ENCODE measurements around the gene NELL1.
"Not testable (repeated sequence)": the region's sequence is repeated elsewhere in the genome, so short reads cannot be mapped to it uniquely, and the experiment has no call there.

The NELL1 gene

DNA sequence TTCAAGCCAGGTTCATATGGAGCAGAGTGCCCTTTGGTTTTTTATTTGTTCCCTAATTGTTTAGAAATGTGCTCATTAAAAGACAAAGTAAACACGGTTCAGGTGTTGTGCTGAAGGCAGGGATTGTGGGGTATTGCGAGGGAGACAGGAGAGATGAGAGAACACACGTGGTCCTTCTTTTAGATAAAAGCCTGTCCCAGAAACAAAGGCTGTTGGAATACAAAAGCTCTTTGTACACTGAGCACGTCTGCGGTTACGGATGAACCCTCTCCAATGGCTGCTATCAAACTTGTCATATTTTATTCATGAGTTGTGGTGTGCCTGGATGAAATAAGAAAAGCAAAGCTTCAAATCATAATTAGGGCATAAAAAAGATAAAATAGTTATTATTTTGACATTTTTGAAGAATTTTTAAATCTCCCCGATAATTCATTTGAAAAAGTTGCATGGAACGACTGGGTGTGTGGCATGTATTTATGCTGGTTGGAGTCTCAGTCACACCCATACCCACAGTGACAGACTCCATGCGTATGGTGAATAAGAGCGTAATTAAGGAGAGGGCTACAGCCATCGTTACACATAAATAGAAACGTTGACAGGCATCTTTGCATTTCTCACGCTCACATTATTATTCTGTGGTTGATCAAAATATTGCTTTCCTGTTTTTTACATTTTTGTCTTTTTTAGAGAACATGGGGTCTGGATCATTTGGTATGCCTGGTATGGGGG lies 92.9 kb downstream of the NELL1 start:
- in situ Hi-C loops (cut with MboI; ENCODE audit: low sequenced_read_pairs), result no loop called here

DNA sequence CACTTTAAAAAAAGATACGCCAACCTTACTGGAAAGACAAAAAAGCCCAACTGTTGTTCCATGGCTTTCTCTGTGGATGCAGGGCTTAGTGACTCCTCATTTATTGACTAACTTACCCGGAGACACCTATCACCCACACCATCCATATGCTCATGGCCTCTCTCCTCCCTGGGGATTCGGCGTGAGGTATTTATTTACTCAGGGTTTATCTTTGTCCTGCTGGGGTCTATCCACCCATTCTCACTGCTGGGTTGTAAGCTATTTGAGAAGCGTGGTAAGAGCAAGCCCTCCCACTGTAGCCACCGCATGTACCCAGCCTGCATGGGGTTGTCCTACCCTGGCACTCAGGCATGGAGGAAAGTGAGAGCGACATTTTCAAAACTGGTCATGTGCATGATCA lies 93.6 kb downstream of the NELL1 start:
- in situ Hi-C loops (cut with MboI; ENCODE audit: low sequenced_read_pairs), result no loop called here

DNA sequence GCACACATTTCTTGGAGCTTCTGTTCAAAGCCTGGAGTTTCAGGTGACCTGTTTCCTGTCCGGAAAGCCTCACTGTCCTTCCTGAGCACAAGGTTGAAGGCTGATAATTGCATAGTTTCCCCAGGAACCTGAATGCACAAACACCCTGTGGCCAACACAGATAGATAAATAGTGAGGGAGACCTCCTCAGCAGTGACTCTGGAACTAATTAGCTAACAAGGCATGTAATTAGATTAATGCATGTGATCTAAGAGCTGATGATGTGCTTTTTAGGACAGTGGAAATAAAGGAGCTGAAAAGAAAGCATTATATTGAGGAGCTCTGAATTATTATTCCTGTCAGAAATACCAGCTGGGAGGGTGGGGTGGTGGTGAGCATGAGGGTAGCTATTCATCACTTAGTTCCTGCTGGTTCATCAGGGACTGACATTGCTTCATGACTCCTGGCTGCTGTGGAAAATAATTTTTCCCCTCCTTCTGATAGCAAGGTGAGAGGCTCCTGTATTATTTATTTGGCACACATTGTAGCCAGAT lies 101.1 kb downstream of the NELL1 start:
- in situ Hi-C loops (cut with MboI; ENCODE audit: low sequenced_read_pairs), result no loop called here

DNA sequence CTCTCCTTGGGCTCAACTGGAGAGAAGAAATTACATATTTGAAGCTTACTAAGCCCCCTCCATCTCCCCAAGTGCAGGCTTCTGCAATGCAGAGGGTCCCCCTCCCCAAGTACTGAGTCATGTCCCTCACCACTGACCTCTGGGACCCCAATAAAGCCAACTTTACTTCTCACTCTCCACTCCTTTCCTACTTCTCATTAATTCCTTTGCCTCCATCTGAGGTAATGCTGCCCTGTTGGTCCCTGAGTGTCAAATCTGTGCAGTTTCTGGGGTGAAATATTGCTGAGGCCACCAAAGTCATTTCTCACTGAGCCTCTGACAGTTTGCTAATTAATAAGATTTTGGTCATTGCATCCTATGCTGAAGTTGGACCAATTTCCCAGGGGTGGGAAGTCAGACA lies 101.6 kb downstream of the NELL1 start:
- in situ Hi-C loops (cut with MboI; ENCODE audit: low sequenced_read_pairs), result no loop called here

DNA sequence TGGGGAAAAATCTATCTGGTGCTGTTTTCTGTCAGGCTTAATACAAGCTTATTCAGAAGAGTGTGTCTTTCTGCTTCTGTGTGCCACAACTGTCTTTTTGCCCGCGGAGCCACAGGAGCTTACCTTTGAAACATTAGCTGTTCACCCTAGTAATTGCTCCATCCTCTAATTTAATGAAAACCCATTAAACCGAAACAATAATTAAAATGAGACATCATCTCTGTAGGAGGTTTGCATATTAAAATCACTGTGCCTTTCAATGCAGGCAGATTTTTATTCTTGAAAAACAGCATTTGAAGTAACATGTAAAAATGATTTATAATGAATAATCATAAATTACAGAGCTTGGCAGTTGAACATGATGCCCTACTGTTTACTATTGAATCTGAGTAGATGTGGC lies 102.3 kb downstream of the NELL1 start:
- in situ Hi-C loops (cut with MboI; ENCODE audit: low sequenced_read_pairs), result no loop called here

DNA sequence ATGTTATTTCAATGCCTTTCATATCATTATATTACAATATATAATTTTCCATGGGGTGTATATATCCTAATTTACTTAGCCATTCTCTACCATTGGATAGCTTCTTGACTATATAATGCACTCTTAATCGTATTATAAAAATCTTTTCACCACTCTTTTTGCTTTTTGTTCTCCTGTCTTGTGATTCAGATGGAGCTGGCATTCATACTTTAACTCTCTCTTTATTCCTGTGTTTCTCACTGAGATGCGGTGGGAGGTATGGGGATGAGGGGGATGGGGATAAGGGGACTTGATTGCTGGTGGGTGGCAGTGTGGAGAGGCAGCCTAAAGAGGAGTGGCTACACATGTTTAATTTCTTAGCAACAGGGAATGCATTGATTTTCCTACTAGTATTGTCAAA lies 105.9 kb downstream of the NELL1 start:
- in situ Hi-C loops (cut with MboI; ENCODE audit: low sequenced_read_pairs), result no loop called here

DNA sequence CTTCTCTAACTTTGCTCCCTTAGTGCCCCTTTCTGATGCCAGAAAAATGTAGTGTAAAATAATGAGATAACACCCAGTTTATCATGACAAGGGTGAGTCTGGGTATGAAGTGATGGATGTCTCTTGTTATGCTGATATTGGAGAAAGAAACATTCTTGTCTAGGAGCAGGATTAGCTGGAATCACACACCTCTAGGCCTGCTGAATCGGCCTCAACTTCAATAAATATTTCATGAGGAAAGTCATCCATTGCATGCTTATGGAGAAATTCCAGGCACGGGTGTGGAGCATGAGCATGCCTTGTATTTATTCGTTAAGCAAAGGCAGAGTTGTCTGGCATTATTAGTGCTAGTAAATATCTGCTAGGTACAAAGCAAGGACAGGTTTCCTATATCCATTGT lies 113.4 kb downstream of the NELL1 start:
- in situ Hi-C loops (cut with MboI; ENCODE audit: low sequenced_read_pairs), result no loop called here

DNA sequence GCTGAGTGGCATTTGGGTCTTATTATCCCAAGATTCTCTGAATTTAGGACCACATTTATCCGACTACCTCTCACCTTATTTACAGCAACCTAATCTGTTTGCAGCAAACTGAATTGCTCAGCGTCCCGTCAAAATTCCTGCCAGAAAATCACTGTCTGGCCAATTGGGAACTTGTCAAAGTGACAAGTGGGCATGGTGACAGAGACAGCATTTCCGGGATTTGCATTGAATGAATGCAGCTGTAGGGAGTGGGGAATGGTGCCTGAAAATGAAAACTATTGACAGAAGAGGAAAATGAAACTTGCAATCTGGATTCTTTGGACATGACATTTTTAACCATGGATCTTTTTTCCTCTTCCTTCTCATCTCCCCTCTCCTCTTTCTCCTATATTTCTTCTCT lies 113.8 kb downstream of the NELL1 start:
- in situ Hi-C loops (cut with MboI; ENCODE audit: low sequenced_read_pairs), result no loop called here

DNA sequence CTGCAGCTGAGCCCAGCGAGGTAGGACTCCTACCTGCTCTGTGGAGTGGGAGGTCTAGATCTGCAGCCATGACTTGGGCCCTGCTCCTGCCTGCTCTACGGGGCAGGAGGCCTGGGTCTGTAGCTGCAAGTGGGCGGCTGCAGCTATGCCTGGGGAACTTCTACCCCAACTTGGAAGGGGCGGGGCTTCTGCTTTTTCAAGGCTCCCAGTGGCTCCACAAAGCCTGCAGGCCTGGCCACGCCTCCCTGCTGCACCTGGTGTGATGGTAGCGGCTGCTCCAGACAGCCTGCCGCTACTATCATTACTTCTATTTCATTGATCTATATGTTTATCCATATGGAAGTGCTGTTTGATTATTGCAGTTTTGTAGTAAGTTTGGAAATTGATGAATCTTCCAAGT lies 121.2 kb downstream of the NELL1 start:
- in situ Hi-C loops (cut with MboI; ENCODE audit: low sequenced_read_pairs), result no loop called here

DNA sequence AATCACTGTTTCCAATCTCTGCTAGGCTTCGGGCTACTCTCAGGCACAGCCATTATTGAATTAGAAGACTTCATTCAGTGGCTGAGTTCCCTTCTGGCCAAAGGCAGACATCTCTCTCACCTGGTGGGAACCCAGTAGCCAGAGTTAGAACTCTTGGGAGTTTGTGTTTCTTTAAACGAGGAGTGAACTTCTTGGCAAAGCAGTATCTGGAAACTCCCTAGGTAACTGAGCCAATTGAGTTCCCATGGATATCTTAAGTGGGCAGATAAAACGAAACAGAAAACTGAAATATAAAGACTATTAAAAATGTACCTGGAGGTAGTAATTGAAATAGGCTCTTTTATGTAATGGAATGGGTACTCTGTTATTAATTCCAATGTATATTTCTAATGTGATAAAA lies 125.6 kb downstream of the NELL1 start:
- in situ Hi-C loops (cut with MboI; ENCODE audit: low sequenced_read_pairs), result no loop called here

DNA sequence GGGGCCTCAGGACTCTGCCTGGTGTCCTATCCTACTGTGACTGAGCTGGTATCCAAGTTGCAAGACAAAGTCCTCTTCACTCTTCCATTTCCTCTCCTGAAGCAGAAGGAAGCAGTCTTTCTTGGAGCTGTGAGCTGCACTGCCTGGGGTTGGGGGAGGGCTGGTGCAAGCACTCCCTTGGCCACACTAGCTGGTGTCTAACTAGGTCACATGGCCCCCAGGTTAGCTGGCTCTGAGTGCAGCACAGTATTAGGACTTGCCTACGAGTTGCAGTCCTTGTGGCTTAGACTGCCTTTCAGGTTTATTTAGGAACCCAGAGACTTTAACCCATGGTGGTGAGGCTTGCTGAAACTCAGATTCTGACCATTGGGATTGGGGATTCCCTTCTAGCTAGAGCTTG lies 138.9 kb downstream of the NELL1 start:
- in situ Hi-C loops (cut with MboI; ENCODE audit: low sequenced_read_pairs), result no loop called here

DNA sequence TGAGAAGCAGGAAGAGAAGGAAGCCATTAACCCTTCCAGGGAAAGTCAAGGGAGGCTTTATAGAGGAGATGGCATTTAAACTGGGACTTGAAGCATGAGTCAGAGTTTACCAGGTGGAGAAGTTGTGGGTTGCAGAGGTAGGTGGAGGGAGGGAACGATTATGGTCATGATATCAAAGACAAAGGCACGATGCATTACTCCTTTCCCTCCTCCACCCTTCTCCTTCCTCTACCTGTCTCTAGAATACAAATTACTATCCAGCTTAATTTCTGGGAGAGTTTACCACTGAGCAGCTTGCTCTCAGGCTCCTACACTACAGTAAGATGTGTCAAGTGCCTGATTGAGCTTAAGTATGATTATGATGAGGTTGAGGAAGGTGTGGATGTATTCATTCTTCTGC lies 151.7 kb downstream of the NELL1 start:
- in situ Hi-C loops (cut with MboI; ENCODE audit: low sequenced_read_pairs), result no loop called here

DNA sequence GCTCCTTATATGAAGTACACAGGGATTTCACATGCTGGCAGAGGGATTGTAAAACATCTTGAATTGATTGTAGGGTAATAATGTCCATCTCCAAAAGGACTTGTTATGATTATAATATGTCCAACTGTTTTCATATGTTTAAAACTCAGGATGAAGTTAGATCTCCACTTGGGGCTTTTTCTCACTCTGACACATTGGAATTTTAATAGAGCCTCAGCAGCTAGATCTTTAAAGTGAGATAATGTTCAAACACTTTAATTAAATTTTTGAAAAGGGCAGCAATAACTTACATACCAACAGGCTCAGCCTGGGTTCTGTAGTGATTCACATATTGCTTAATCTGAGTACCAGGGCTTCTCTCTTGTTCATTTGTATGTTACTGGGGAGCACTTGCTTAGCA lies 152.1 kb downstream of the NELL1 start:
- in situ Hi-C loops (cut with MboI; ENCODE audit: low sequenced_read_pairs), result no loop called here

DNA sequence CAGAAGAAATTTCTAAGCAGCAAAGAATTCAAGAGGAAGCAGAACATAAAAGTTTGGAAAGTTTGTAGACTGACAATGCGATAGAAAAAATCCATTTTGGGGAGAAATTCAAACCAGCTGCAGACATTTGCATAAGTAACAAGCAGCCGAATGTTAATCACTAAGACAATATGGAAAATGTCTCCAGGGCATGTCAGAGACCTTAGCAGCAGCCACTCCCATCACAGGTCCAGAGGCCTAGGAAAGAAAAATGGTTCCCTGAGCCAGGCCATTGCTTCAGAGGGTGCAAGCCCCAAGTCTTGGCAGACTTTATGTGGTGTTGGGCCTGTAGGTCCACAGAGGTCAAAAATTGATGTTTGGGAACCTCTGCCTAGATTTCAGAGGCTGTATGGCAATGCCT lies 155.4 kb downstream of the NELL1 start:
- in situ Hi-C loops (cut with MboI; ENCODE audit: low sequenced_read_pairs), result no loop called here

DNA sequence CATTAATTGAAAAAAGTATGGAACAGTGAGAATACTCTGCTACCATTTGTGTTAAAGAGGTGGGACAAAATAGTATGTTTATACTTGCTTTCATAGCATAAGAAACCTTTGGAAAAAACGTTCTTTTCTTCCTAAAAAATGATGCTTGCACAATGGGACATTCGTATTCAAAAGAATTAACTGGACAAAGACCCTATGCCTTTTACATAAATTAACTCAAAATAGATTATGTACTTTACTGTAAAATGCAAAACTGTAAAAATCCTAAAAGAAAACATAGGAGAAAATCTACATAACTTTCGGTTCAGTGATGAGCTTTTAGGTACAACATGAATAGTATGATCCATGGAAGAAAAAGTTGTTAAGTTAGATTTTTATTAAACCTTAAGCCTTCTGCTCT lies 166.2 kb downstream of the NELL1 start:
- in situ Hi-C loops (cut with MboI; ENCODE audit: low sequenced_read_pairs), result no loop called here

DNA sequence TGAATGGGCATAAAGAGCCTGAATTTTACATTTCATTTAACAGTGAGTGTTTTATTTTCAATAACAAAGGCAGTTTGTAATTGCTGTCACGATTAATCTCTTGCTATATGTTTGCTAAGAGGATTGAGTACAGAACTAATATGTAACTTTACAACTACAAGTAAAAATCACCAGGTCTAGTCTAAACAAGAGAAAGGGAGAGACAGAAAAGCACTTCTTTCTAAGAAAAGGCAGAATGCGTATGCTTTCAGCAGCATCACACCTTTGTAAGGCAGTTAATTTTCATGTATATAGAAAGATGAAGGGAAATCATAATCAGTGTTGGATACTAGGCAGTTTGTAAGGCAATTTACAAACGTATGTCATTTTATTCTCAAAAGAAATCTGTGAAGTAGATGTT lies 169.8 kb downstream of the NELL1 start:
- in situ Hi-C loops (cut with MboI; ENCODE audit: low sequenced_read_pairs), result no loop called here

DNA sequence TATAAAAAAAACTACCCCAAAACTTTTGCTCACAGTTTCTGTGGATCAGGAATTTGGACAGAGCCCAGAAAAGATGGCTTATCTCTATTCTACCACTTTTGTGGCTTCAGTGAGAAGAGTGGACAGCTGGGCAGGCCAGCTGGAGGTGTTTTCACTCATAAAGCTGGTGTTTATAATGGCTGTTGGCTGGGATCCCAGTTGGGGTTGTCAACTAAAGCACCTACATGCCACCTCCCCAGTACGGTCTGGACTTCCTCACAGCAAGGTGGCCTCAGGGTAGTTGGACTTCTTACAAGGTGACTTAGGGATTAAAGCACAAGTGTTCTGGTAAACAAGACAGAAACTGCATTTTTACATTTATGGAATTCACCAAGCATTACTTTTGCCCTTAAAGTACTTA lies 171.0 kb downstream of the NELL1 start:
- in situ Hi-C loops (cut with MboI; ENCODE audit: low sequenced_read_pairs), result no loop called here

DNA sequence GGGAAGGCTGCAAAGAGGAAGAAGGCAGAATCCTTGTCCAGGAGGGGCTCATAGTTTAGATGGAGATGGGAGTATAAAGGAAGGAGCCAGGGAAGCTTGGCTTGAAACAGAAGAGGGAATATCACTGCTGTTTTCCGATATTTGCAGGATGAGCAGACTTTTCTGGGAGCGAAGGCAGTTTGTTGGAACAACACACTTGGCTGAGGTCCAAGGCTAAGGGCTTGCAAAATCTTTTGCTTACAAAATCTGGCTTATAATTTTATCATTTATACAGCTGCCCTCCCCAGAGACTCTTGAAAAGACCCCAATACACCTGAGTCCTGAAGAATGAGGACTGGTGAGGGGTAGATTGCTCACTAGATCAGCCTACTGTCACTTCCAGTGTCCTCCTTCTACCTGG lies 174.8 kb downstream of the NELL1 start:
- in situ Hi-C loops (cut with MboI; ENCODE audit: low sequenced_read_pairs), result no loop called here

DNA sequence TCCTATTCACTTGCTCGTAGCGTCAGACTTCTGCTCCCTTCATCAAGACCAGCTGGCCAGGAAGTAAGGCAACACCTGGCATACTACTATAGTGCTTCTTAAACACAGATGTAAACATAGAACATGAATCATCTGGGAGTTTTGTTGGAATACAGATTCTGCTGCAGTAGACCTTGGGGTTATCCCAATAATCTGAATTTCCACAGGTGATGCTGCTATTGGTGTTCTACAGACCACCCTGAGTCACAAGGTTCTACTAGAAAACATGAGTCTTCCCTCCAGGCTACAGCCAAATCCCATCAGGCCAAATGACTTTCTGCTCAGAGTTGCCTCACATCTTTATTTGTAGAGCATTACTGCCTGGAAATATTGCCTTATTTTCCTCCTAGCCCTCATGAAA lies 175.2 kb downstream of the NELL1 start:
- in situ Hi-C loops (cut with MboI; ENCODE audit: low sequenced_read_pairs), result no loop called here

DNA sequence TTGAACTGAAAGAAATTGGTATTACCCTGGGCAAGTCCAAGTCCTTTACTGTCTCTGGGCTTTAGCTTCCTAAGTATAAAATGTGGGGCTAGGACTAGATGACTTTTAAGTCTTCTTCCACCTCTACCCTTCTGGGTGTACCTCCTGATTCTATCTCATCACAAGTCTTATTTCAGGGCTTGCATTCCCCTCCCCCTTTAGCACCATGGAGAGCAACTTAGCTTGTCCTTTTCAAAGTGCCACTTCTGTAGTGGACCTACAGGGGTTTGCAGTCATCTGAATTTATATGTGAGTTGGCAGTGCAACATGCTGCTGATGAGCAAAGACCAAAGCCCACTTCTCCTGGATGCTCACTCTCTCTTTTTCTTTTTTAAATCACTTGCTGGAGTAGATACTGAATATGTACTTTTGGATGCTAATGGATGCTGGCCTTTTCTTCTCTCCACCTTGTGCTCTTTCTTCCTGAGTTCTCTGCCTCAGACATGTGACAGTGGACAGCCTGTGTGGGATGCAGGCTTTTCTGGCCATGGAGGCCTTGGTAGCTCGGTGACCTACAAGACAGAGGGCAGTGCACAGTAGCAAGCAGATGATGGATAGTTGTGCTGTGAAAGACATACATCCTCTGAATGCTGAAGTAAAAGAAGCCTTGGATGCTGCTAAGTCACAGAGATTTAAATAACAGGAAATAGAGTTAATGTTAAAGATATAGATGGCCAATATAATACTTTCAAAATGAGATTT lies 185.0 kb downstream of the NELL1 start:
- in situ Hi-C loops (cut with MboI; ENCODE audit: low sequenced_read_pairs), result no loop called here

DNA sequence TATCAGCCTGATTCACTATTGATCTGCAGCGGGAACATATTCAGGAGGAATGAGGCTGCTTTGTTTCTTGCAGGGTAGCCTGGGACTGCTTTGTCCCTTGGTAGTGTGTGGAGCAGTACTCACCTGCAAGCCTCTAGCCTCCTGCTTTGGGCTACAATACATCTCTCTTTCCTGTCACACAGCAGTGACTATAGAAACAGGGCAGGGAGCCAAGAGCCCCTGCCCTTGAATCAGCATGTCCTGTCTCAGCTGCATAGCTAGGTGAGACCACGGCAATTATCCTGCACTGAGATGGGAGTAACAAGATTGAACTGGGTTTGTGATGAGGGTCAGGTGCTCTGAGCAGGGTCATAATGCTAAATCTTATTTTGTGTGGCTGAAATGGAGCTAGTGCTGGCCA lies 191.9 kb downstream of the NELL1 start:
- in situ Hi-C loops (cut with MboI; ENCODE audit: low sequenced_read_pairs), result no loop called here

DNA sequence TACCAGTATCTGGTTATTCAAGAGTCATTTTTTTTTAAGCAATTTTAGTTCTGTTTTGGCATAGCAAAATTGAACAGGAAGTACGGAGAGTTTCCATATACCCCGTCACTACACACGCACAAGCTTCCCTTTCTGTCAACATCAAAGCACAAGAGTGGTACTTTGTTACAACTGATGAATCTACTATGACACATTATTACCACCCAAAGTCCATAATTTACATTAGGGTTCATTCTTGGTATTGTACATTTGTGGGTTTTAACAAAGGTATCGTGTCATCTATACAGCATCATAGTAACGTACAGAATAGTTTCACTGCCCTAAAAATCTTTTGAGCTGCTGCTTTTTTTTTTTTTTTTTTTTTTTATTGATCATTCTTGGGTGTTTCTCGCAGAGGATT lies 192.9 kb downstream of the NELL1 start:
- in situ Hi-C loops (cut with MboI; ENCODE audit: low sequenced_read_pairs), result not testable (repeated sequence)

DNA sequence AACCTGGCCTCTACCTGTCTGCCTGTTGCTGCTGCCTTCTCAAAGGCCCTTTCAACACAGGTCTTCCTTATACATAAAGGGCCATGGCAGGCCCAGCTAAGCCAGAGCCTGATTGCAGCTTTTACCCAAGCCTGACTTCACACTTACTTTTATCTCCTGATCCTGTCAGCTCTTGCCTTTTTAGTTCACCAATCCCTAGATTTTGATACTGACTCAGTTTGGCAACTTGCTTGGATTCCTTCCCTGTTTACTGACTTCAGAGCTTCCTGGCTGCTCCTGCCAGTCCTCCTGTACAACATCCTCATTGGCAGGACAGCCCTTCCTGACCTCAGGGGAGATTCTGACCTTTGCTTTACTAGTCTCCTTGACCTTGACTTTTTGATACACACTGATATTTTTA lies 195.2 kb downstream of the NELL1 start:
- in situ Hi-C loops (cut with MboI; ENCODE audit: low sequenced_read_pairs), result no loop called here

All from hTERT RPE-1 (cell line).